ENCODE measurements around the gene UBQLN2.
"Not testable (repeated sequence)": the region's sequence is repeated elsewhere in the genome, so short reads cannot be mapped to it uniquely, and the experiment has no call there.

UBQLN2 gene

GRCh38 chrX:56563231-56564161 is at the start of gene UBQLN2:
Gene UBQLN2 (plus strand): TSS chrX:56563627. CDS start chrX:56563874, 247 bp downstream.
- peak; percentile 85 for DNase-seq

- DNase-seq = no peak
Observed at GRCh38 chrX:56519642-56520041, 43.8 kb upstream of the UBQLN2 start.

- not testable (repeated sequence) for DNase-seq
Observed at GRCh38 chrX:56529482-56530007, 33.9 kb upstream of the UBQLN2 start.

GRCh38 chrX:56530011-56530410 is 33.4 kb upstream of the UBQLN2 start:
- DNase-seq = no peak

GRCh38 chrX:56550667-56551066 is 12.8 kb upstream of the UBQLN2 start:
- DNase-seq = no peak

GRCh38 chrX:56554870-56555269 is 8.6 kb upstream of the UBQLN2 start:
- DNase-seq = no peak

GRCh38 chrX:56557376-56557929 is 6.0 kb upstream of the UBQLN2 start:
- no peak for DNase-seq

GRCh38 chrX:56564164-56564885 is 898 bp downstream of the UBQLN2 start:
- peak; percentile 22 for DNase-seq

GRCh38 chrX:56564921-56565840 is 1.8 kb downstream of the UBQLN2 start:
- DNase-seq = no peak

GRCh38 chrX:56569378-56570057 is 6.1 kb downstream of the UBQLN2 start:
- DNase-seq = no peak

- DNase-seq = peak; percentile 11
Observed at GRCh38 chrX:56572975-56573374, 9.5 kb downstream of the UBQLN2 start.

- DNase-seq = no peak
Observed at GRCh38 chrX:56574861-56575260, 11.4 kb downstream of the UBQLN2 start.

GRCh38 chrX:56576721-56577120 is 13.3 kb downstream of the UBQLN2 start:
- DNase-seq = no peak

GRCh38 chrX:56588397-56589188 is 25.2 kb downstream of the UBQLN2 start:
- DNase-seq = no peak

GRCh38 chrX:56591830-56592229 is 28.4 kb downstream of the UBQLN2 start:
- not testable (repeated sequence) for DNase-seq

- DNase-seq = no peak
Observed at GRCh38 chrX:56600141-56600540, 36.7 kb downstream of the UBQLN2 start.

GRCh38 chrX:56600987-56601386 is 37.6 kb downstream of the UBQLN2 start:
- DNase-seq = no peak

- no peak for DNase-seq
Observed at GRCh38 chrX:56615282-56615681, 51.9 kb downstream of the UBQLN2 start.
